GM12892 (cell line): ENCODE measurements around the gene SIK3.

ENCODE experiments used
- POLR2A ChIP-seq: IDR thresholded peaks from 2 replicates; pipeline ENCODE4 v1.6.1; 2011; ENCODE audit warnings: low read depth, low read length, control low read depth
- POLR2AphosphoS5 ChIP-seq: IDR thresholded peaks from 2 replicates; pipeline ENCODE4 v1.6.1; 2011; ENCODE audit warnings: low read depth, low read length, control low read depth
- TAF1 ChIP-seq: IDR thresholded peaks from 2 replicates; pipeline ENCODE4 v1.6.1; 2011; ENCODE audit warnings: low read depth, mild to moderate bottlenecking, control low read depth, low read length, borderline replicate concordance

DNA sequence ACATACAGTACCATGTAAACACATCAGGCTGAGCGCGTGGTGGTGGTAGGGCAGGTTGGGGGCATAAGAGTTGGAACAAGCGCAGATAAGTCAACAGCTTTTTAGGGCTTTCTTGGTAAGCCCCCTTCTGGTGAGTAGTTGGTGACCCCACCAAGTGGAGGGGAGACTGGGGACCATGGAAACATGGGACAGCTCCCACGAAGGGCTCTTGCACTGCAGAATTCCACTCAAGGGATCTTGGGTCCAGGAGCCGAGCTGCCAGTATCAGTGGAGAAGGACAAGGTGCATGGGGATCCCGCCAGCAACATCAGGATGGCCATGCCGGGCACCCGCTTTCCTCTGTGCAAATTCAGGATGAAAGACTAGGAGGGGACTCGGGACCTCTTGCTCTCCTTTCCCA lies 254.6 kb downstream of the SIK3 start:
- TF ChIP-seq POLR2A, result no peak
- TF ChIP-seq TAF1, result no peak
- no peak for TF ChIP-seq POLR2AphosphoS5
